ENCODE measurements around the gene ALLC.

DNA sequence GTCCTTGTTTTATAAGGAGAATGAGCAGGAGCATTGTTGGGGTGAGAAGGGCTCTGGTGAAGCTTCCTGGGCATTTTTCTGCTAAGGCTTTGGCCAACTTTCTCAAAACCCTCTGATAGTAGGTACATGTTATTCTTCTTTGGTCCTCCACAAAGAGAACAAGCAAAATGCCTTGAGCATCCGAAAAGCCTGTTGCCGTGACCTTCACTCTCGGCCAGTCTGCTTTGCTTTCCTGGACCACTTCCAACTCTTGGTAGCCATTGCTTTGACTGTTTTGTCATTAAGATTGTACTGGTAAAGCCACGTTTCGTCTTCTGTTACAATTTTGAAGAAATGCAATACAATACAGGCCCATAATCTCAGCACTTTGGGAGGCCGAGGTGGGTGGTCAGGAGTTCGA is 27.4 kb upstream of the ALLC start:
- TF ChIP-seq EZH2 (IDR thresholded peaks at IDR 0.05) (no peak), FOXP2 (optimal IDR thresholded peaks at IDR 0.05; ENCODE audit: control extremely low read depth, extremely low read length, insufficient read depth) (no peak), POLR2AphosphoS5 (IDR thresholded peaks at IDR 0.05; ENCODE audit: borderline replicate concordance, low read depth, low read length) (no peak)

All from SK-N-MC (cell line).